ENCODE data around the gene ENOSF1.

Gene ENOSF1

DNA sequence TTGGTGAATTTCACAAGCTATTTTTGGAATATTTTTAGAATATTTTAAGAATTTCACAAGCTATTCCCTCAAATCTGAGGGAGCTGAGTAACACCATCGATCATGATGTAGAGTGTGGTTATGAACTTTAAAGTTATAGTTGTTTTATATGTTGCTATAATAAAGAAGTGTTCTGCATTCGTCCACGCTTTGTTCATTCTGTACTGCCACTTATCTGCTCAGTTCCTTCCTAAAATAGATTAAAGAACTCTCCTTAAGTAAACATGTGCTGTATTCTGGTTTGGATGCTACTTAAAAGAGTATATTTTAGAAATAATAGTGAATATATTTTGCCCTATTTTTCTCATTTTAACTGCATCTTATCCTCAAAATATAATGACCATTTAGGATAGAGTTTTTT lies 39.1 kb downstream of the ENOSF1 start:
- no peak for DNase-seq (ENCODE audit: low read depth)

DNA sequence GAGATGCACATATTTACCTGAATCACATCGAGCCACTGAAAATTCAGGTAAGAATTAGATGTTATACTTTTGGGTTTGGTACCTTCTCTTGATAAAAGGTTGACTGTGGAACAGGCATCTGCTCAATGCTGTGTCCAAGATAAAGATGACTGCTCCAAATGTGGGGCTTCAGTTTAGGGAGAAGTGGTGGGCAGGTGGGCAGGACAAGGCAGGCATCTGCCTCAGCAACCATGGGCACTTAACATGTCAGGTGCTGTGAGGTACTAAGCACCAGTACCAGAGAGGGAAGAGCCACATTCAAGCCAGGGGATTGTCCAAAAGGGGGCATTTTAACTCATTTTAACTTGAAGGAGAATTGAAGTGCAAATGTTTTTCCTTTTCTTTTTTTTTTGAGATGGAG lies 41.0 kb downstream of the ENOSF1 start:
- no peak for DNase-seq (ENCODE audit: low read depth)

DNA sequence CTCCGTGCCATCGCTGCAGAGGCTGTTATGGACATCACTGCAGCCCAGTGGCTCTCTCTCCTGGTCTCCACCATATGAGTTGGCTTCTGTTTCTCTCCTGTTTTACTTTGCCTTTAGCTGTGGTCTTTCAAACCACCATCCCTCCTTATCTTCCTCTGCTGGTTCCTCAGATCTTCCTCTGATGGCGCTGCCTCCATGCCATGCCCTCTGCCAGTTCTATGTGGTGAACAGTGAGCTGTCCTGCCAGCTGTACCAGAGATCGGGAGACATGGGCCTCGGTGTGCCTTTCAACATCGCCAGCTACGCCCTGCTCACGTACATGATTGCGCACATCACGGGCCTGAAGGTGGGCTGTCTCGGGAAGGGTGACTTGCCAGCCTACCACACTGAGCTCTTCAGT lies 41.9 kb downstream of the ENOSF1 start:
- no peak for DNase-seq (ENCODE audit: low read depth)

DNA sequence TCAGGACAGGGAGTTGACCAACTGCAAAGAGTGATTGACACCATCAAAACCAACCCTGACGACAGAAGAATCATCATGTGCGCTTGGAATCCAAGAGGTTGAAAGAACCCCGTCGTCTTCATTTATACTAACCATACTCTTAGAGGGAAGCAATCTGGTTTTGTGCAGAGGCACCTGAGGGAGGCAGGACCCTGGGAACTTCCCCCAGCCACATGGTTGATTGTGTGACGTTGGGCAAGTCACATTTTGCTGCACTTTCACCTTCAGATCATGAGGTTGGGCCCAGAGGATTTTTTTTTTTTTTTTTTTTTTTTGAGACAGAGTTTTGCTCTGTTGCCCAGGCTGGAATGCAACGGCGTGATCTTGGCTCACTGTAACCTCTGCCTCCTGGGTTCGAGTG lies 43.4 kb downstream of the ENOSF1 start:
- DNase-seq (ENCODE audit: low read depth), result no peak

DNA sequence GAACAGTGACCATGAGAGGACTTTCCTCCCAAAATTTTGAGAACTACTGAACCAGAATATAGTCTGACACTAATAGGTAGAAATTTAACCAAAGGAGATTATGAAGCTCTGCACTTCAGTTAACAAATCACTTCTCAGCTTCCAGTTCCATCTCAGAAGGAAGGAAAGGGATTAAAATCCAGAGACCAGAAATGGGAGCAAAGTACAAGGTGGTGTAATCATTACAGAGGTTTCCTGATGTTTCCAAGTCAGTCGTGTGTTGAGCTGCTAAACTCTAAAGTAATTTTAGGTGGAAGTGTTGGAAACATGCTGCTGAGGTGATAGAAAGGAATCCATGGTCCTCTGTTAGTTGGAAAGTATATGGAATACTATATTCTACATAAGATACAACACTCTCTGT lies 44.2 kb downstream of the ENOSF1 start:
- no peak for DNase-seq (ENCODE audit: low read depth)

DNA sequence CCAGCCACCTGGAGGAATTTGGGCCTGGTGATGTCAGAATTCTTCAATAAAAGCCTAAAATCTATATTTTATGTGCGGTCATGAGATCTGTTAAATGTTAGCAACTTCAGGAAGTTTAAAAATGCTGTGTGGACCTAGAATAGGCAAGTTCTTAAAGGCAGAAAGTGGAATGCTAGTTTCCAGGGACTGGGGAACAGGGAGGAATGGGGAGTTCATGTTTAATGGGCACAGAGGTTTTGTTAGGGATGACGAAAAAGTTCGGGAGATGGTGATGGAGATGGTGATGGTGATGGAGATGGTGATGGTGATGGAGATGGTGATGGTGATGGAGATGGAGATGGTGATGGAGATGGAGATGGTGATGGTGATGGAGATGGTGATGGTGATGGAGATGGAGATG lies 45.8 kb downstream of the ENOSF1 start:
- no peak for DNase-seq (ENCODE audit: low read depth)

DNA sequence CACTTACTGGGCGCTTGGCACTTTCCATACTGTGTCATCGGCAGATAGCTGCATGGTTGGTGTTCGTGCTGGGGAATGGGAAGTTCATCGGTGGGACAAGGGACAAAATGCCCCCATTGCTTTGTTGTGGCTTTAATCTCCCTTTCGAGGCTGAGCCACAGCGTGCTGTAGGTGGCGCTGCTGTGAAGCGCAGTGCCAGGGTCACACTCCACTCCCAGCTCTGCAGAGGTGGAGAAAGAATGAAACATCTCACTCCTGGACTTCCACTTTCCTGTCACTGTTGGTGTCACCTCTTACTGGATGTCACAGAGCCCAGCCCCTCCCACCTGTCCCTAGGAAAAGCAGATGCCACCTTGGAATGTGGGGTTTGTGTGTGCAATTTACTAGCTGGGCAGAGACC lies 46.3 kb downstream of the ENOSF1 start:
- DNase-seq (ENCODE audit: low read depth), result no peak

DNA sequence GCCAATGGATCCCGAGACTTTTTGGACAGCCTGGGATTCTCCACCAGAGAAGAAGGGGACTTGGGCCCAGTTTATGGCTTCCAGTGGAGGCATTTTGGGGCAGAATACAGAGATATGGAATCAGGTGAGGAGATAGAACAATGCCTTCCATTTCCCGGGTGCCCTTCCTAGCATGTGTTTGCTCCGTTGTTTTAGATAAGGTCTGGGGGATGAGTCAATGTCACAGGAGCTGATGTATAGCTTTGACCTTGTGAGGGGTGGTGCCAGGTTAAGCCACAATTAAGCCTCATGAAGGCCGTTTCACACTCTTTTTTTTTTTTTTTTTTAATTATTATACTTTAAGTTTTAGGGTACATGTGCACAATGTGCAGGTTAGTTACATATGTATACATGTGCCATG lies 50.2 kb downstream of the ENOSF1 start:
- no peak for DNase-seq (ENCODE audit: low read depth)

DNA sequence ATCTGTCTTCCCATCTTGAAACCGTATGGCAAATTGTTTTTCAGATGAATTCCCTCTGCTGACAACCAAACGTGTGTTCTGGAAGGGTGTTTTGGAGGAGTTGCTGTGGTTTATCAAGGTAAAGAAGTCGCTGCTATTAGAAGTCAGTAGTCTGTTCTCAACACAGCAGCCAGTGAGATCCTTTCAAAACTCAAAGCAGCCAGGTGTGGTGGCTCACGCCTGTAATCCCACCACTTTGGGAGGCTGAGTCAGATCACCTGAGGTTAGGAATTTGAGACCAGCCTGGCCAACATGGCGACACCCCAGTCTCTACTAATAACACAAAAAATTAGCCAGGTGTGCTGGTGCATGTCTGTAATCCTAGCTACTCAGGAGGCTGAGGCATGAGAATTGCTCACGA lies 52.8 kb downstream of the ENOSF1 start:
- DNase-seq (ENCODE audit: low read depth), result no peak

DNA sequence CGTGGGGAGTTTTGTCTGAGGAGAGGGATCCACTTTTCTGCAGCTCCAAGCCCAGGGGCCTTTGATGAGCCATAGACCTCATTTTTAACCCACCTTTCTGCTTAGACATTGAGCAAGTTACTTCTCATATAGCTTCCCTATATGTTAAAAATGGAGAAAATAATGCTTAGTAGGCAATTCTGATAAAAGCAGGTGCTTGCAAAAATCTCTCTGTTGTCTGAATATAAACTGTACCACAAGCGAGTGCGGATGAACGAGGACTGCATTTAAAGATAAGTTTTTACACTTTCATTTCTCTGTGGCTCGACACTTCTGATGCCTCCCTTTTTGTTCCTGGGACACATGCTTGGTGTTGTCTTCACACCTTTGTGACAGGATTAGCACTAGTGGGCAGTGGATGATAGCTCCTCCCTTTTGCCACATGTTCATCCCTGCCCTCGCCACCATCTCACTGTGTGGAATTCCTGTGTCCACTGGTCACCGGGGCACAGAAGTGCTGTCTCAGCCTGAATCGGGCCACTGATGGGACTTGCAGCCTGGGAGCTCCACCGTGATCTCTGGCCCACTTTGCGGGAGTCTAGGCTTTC lies 53.4 kb downstream of the ENOSF1 start:
- DNase-seq (ENCODE audit: low read depth), result no peak

DNA sequence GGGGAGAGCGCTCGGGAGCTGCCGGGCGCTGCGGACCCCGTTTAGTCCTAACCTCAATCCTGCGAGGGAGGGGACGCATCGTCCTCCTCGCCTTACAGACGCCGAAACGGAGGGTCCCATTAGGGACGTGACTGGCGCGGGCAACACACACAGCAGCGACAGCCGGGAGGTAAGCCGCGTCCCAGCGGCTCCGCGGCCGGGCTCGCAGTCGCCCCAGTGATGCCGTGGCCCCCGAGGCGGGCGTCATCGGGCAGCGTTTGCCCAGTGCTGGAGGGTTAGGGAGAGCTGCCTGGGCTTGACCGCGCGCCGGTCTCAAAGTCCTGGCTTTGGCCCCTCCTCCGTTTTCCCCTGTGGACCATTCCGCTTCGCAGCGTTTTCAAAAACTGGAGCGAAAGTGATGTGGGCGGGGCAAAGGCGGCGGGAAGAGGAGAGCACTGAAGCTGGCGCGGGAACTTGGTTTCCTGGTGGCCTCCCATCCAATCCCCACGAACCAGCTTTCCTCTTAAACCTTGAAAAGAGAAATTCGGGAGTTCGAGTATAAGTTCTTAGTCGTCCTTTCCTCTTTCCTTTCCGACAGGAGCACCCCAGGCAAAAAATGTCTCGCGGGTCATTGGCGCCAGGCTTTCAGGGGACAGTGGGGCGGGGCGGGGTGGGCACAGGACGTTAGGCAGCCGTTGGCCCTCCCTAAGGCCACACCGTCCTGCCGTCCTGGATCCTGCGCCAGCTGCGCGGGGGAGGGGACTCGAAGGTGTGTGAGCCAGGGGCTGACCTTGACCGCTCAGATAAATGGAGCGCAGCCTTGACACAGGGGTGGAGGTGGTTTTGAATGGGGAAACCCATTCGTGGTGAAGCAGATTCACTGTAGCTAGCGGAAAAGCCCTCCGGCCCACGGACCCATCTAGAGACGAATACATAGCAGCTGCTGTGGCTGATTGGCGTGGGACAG lies 54.2 kb downstream of the ENOSF1 start:
- DNase-seq (ENCODE audit: low read depth), result peak; percentile 76

DNA sequence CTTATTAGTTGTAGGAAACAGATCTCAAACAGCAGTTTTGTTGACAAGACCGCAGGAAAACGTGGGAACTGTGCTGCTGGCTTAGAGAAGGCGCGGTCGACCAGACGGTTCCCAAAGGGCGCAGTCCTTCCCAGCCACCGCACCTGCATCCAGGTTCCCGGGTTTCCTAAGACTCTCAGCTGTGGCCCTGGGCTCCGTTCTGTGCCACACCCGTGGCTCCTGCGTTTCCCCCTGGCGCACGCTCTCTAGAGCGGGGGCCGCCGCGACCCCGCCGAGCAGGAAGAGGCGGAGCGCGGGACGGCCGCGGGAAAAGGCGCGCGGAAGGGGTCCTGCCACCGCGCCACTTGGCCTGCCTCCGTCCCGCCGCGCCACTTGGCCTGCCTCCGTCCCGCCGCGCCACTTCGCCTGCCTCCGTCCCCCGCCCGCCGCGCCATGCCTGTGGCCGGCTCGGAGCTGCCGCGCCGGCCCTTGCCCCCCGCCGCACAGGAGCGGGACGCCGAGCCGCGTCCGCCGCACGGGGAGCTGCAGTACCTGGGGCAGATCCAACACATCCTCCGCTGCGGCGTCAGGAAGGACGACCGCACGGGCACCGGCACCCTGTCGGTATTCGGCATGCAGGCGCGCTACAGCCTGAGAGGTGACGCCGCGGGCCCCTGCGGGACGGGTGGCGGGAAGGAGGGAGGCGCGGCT lies 55.0 kb downstream of the ENOSF1 start, which contains the start of gene TYMS:
Gene TYMS, plus strand, starts transcription at position 343 of the 690 bp plus-strand sequence. Its CDS starts 90 bp downstream, at position 433.
- peak; percentile 41 for DNase-seq (ENCODE audit: low read depth)

DNA sequence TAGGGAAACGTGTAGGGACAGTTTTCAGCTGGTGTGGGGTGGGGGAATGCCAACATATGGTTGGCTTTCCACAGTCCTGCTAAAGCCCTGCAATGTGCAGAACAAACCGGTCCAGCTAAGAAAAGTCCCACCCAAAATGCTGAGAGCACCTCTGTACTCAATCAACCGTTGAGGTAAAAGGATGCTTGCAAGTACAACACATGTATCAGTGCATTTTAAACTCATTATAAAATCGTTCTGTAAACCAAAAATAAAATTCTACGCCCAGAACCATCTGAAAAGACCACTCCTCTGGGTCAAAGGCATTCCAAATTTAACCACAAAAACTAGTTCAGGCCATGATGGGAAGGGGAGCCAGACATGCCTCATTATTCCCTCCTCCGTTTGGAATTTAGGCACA lies 57.0 kb downstream of the ENOSF1 start:
- no peak for DNase-seq (ENCODE audit: low read depth)

DNA sequence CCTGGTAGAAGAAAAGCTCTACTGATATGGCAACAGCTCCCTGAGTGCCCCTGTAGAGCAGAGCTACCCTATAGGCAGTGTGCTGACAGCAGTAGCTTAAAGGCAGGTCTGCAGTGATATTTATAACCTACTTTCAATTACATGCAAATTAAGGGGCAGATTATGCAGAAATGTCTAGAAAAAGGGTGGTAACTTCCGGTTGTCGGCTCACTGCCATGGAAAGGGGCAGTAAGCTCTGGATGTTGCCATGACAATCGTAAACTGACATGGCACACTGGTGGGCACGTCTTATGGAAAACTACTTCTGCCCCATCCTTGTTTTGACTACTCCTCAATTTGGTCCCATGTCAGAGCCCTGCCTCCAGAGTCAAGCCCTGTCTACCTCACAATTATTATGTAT lies 57.8 kb downstream of the ENOSF1 start:
- DNase-seq (ENCODE audit: low read depth), result no peak

DNA sequence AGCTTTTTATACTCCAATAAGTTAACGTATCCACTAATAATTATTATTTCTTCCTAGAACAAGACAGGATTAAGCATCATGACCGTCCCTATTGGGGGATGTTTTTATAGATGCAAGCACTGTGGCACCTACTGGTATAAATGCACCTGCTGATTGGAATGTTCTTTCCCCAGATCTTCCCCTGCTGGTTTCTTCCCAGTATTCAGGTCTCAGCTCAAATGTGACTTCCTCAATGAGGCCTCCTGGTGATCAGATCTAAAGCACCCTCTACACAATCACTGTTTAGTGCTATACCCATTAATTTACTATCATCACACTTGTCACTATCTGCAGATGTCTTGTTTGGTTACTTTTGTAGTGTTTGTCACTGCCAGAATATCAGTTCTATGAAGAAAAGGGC lies 58.9 kb downstream of the ENOSF1 start:
- DNase-seq (ENCODE audit: low read depth), result no peak

DNA sequence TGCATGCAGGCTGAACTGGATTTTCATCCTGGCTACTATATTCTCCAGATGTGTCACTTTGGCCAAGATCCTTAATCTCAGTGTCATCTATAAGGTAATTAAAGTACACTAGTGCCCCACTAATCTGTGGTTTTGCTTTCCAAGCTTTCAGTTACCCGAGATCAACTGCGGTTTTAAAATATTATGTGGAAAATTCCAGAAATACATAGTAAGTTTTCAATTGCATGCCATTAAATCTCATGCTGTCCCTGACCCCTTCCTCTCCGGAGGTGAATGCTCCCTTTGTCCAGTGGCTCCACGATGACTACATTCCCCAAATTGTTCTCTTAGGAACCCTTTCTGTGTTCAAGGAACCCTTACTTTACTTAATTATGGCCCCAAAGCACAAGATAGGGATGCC lies 60.3 kb downstream of the ENOSF1 start:
- DNase-seq (ENCODE audit: low read depth), result no peak

DNA sequence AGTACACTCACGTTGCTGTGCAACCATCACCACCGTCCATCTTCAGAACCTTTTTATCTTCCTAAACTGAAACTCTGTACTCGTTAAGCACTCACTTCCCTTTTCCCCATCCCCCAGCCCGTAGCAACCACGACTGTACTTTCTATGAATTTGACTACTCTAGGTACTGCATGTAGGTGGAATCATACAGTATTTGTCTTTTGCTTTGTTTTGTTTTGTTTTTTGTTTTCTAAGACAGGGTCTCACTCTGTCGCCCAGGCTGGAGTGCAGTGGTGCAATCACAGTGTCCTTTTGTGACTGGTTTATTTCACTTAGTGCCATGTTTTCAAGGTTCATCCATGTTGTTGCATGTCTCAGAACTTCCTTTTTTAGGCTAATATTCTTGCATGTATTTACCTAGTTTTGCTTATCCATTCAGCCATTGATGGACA lies 62.0 kb downstream of the ENOSF1 start:
- no peak for DNase-seq (ENCODE audit: low read depth)

DNA sequence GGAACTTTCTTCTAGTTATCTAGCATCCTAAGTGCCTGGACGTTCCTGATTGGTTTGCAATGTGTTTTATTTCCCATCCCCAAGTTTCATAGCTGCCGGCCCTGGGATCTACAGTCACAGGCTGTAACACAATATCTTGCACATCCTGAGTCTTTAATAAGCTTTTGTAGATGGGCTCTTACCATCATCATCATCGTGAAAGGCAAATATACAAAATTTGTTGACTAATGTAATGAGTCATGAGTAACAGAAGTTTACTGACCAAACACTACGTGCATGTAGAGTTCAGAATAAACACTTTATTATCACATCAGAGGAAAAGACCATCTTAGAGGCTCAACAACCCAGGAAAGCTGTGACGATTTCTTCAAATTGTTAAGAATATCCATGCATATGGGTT lies 63.1 kb downstream of the ENOSF1 start:
- no peak for DNase-seq (ENCODE audit: low read depth)

DNA sequence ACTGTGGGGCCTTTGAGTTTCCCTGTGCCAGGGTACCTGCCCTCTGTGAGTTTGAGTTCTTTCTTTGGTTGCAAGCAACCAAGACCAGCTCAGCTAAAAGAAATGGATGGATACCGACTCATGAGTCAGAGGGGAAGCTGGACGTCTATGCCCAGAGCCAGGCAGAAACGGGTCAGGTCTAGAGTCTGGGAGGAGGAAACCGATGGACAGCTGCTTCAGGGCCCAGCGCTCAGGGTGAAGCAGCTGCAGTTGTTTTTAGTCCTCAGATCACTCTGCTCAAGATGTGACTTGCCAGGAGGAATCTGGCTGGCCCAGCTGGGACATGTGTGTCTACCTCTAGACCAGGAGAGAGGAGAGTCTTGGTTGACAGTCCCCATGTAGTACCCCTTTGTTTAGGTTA lies 65.1 kb downstream of the ENOSF1 start:
- DNase-seq (ENCODE audit: low read depth), result no peak

DNA sequence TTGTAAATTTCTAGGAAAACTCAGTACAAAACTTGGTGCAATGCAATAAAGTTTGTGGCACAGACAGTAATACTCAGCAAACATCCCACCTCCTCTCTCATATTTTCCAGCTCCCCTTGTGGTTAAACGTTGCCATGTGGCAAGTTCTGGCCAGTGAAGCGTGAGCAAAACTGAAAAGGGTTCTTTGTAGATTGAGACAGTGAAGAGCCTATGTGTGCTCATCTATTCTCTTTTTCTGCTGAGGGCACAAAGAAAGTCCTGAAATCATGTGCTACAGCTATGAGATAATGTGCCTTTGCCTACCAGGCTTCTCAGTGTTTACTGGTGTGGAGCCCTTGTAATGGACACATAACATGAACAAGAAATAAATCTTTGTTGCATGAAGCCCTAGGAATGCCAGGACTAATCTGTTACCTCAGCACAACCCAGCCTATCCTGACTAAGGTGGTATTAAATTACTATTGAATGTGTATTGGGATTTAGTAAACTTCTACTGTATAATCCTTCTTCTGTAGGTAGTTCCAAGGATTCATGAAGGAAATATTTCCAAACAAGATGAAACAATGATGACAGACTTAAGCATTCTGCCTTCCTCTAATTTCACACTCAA lies 67.9 kb downstream of the ENOSF1 start:
- no peak for DNase-seq (ENCODE audit: low read depth)

DNA sequence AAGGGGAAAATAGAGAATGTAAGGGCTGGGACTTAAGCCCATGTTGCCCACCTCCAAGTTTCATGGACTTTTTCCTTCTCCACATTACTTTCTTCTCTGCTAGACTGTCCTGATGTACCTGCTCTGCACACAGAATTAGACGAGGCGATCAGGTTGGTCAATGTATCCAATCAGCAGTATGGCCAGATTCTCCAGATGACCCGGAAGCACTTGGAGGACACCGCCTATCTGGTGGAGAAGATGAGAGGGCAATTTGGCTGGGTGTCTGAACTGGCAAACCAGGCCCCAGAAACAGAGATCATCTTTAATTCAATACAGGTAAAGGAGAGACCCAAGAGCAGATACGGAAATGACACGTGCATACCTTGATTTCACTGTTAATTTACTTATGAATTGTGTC lies 71.2 kb downstream of the ENOSF1 start:
- no peak for DNase-seq (ENCODE audit: low read depth)

DNA sequence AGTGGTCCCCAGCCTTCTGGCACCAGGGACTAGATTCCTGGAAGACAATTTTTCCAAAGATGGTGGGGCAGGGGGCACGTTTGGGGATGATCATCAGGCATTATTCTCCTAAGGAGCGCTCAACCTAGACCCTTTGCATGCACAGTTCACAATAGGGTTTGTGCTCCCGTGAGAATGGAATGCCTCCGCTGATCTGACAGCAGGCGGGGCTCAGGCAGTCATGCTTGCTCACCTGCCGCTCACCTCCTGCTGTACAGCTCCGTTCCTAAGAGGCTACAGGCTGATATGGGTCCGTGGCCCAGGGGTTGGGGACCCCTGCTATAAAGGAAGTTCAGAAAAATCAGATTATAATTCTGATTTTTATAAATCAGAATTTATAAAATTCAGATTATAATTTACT lies 77.3 kb downstream of the ENOSF1 start:
- DNase-seq (ENCODE audit: low read depth), result no peak
